GM12891 (cell line): Measurements from ENCODE around the gene SERTAD4.

Source experiments
- PAX5 ChIP-seq: IDR thresholded peaks from 2 replicates; pipeline ENCODE4 v1.6.1; 2011; ENCODE audit warnings: low read length, moderate library complexity, mild to moderate bottlenecking; ENCODE audit not compliant: insufficient read depth, severe bottlenecking
- POLR2A ChIP-seq: IDR thresholded peaks from 2 replicates; pipeline ENCODE4 v1.6.1; 2011; ENCODE audit warnings: low read depth, low read length, control low read depth

- TF ChIP-seq POLR2A: no peak
- TF ChIP-seq PAX5: no peak
Observed at GRCh38 chr1:210237981-210238380, 5.4 kb downstream of the SERTAD4 start.
